ENCODE results near the gene MARS1. TPM values are rescaled to one million over a fixed set of nuclear protein-coding genes. Genes with fewer than 3 reads are reported as not detected.

The MARS1 gene
- polyA plus RNA-seq, 2 donors, result 74.4 to 106 TPM

DNA sequence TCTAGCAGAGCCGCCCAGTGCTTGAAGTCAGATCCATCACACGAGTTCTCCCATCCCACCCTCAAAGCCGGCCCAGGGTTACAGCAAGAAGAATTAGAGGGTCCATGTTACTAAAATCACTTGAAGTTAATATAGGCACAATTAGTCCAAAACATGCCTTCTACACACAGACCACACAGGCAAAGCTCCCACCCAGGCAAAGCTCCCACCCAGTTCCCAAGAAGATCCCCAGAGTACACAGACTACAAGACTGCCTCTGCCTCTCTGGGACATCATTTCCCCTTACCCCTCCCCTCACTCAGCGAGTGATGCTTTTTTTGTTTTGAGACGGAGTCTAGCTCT lies 25.0 kb upstream of the MARS1 start:
- Histone ChIP-seq H3K27ac (ENCODE audit: low read depth in 2 of 2, low read length in 1 of 2) (no peak overlapping the region), H3K36me3 (ENCODE audit: control insufficient read depth in 2 of 2, insufficient read depth in 2 of 2, low read length in 1 of 2) (no peaks in the 10 kb centered on the region), H3K9me3 (ENCODE audit: control insufficient read depth in 2 of 2, insufficient read depth in 1 of 2, low read depth in 1 of 2, low read length in 1 of 2) (no peaks in the 10 kb centered on the region), H3K4me1 (ENCODE audit: control insufficient read depth in 2 of 2, insufficient read depth in 2 of 2, low read length in 1 of 2) (peaks cover 0 to 6% of the 10 kb centered on the region in 2 donors), H3K4me3 (ENCODE audit: low read depth in 1 of 2, low read length in 2 of 2) (no peak overlapping the region), H3K27me3 (ENCODE audit: control insufficient read depth in 1 of 2, insufficient read depth in 2 of 2, low read length in 2 of 2) (no peaks in the 10 kb centered on the region)
- 29 to 32% methylated on average over 5 of the region's 5 CpGs for WGBS, 2 donors

DNA sequence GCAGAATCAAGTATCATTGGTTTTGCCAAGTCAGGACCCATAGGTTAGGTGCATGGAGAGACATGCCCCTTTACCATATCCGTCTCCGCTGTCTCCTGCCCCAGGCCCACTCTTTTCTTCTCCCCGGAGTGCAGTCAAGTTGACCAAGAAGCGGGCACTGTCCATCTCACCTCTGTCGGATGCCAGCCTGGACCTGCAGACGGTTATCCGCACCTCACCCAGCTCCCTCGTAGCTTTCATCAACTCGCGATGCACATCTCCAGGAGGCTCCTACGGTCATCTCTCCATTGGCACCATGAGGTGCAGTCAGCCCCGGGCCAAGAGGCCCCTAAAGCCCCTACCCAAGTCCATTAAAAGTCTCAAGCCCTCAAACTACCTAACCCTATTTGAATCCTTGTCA lies 23.3 kb upstream of the MARS1 start:
- Histone ChIP-seq H3K36me3 (ENCODE audit: control insufficient read depth in 2 of 2, insufficient read depth in 2 of 2, low read length in 1 of 2) (no peaks in the 10 kb centered on the region), H3K4me1 (ENCODE audit: control insufficient read depth in 2 of 2, insufficient read depth in 2 of 2, low read length in 1 of 2) (peaks cover 0 to 6% of the 10 kb centered on the region in 2 donors), H3K27ac (ENCODE audit: low read depth in 2 of 2, low read length in 1 of 2) (no peak overlapping the region), H3K9me3 (ENCODE audit: control insufficient read depth in 2 of 2, insufficient read depth in 1 of 2, low read depth in 1 of 2, low read length in 1 of 2) (no peaks in the 10 kb centered on the region), H3K27me3 (ENCODE audit: control insufficient read depth in 1 of 2, insufficient read depth in 2 of 2, low read length in 2 of 2) (no peaks in the 10 kb centered on the region), H3K4me3 (ENCODE audit: low read depth in 1 of 2, low read length in 2 of 2) (no peak overlapping the region)
- 94 to 95% methylated on average over 12 of the region's 12 CpGs for WGBS, 2 donors

DNA sequence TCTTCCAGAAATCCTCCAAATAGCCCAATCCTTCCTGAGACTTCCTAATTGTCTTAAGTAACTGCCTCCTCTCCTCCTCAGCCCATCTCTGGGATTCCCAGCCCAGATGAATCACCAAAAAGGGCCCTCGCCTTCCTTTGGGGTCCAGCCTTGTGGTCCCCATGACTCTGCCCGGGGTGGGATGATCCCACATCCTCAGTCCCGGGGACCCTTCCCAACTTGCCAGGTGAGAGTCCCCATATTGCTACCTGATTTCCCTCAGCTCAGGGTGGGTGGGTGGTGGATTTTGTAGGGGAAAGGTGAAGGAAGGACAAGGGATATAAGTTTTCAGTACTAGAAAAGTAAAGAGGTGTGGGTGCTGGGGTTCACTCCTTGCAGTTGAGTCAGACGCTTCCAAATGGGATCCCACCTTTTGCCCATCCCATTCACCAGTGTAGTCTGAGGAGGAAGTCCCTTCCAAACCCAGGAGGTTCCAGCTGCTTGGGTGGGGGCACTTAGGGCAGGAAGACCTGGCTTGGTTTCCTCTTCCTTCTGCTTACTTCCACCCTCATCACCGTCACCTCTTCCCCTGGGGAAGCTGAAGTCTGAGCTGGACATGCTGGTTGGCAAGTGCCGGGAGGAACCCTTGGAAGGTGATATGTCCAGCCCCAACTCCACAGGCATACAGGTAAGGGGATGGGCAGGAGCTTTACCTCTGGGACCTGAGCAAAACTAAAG lies 22.7 kb upstream of the MARS1 start:
- H3K4me3 ChIP-seq (ENCODE audit: low read depth in 1 of 2, low read length in 2 of 2), result no peak overlapping the region
- H3K9me3 ChIP-seq (ENCODE audit: control insufficient read depth in 2 of 2, insufficient read depth in 1 of 2, low read depth in 1 of 2, low read length in 1 of 2), result no peaks in the 10 kb centered on the region
- H3K27me3 ChIP-seq (ENCODE audit: control insufficient read depth in 1 of 2, insufficient read depth in 2 of 2, low read length in 2 of 2), result no peaks in the 10 kb centered on the region
- H3K4me1 ChIP-seq (ENCODE audit: control insufficient read depth in 2 of 2, insufficient read depth in 2 of 2, low read length in 1 of 2), result peaks cover 0 to 6% of the 10 kb centered on the region in 2 donors
- H3K36me3 ChIP-seq (ENCODE audit: control insufficient read depth in 2 of 2, insufficient read depth in 2 of 2, low read length in 1 of 2), result peaks cover 0 to 2% of the 10 kb centered on the region in 2 donors
- WGBS, 2 donors, result 84 to 87% methylated on average over 6 of the region's 6 CpGs
- no peak overlapping the region for H3K27ac ChIP-seq (ENCODE audit: low read depth in 2 of 2, low read length in 1 of 2)

DNA sequence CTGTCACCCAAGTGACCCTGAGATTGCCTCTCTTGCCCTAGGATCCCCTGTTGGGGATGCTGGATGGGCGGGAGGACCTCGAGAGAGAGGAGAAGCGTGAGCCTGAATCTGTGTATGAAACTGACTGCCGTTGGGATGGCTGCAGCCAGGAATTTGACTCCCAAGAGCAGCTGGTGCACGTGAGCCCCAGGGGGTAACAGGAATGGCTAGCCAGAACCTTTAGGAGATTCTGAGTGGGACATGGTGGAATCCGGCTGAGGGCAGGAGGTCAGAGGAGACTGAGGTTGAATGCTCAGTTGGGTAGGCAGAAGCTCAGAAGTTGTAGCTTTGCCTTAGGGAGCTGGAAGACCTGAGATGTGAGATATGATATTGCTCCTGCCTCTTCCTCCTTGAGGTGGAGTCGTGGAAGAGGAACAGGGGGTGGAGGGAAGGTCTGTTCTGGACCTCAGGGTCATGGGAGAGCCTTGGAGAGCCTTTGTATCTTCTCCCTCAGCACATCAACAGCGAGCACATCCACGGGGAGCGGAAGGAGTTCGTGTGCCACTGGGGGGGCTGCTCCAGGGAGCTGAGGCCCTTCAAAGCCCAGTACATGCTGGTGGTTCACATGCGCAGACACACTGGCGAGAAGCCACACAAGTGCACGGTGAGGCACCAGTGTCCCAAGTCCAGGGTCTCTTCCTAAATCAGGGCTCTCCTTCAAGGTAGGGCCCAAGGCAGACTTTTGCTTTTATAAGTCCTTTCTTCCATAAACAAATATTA lies 21.9 kb upstream of the MARS1 start:
- 78 to 80% methylated on average over 14 of the region's 14 CpGs for WGBS, 2 donors
- Histone ChIP-seq H3K36me3 (ENCODE audit: control insufficient read depth in 2 of 2, insufficient read depth in 2 of 2, low read length in 1 of 2) (peaks cover 0 to 3% of the 10 kb centered on the region in 2 donors), H3K27ac (ENCODE audit: low read depth in 2 of 2, low read length in 1 of 2) (no peak overlapping the region), H3K4me3 (ENCODE audit: low read depth in 1 of 2, low read length in 2 of 2) (no peak overlapping the region), H3K4me1 (ENCODE audit: control insufficient read depth in 2 of 2, insufficient read depth in 2 of 2, low read length in 1 of 2) (peaks cover 0 to 3% of the 10 kb centered on the region in 2 donors), H3K9me3 (ENCODE audit: control insufficient read depth in 2 of 2, insufficient read depth in 1 of 2, low read depth in 1 of 2, low read length in 1 of 2) (no peaks in the 10 kb centered on the region), H3K27me3 (ENCODE audit: control insufficient read depth in 1 of 2, insufficient read depth in 2 of 2, low read length in 2 of 2) (no peaks in the 10 kb centered on the region)

DNA sequence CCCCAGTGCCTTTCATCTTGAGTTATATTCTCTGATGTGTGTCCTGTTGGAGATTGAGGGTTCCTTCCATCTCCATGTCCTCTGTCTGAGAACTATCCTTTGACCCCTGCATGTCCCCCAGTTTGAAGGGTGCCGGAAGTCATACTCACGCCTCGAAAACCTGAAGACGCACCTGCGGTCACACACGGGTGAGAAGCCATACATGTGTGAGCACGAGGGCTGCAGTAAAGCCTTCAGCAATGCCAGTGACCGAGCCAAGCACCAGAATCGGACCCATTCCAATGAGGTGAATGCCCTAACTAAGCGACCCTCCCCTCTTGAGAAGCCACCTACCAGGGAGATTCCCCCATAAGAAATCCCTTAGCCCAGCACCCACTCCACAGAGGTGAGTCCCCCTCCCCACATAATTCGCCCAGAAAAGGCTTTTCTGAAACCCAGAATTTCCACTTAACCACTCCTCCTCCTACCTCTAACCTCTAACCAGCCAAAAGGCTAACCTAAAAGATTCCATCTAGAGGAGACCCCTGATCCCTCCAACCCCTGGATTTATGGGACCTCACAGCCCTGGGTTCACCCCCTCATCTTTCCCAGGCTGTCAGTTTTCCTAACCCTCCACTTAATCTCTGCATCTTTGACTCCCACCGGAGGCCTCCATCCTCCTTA lies 20.5 kb upstream of the MARS1 start:
- Histone ChIP-seq H3K9me3 (ENCODE audit: control insufficient read depth in 2 of 2, insufficient read depth in 1 of 2, low read depth in 1 of 2, low read length in 1 of 2) (no peaks in the 10 kb centered on the region), H3K4me1 (ENCODE audit: control insufficient read depth in 2 of 2, insufficient read depth in 2 of 2, low read length in 1 of 2) (no peaks in the 10 kb centered on the region), H3K36me3 (ENCODE audit: control insufficient read depth in 2 of 2, insufficient read depth in 2 of 2, low read length in 1 of 2) (peaks cover 0 to 3% of the 10 kb centered on the region in 2 donors), H3K27ac (ENCODE audit: low read depth in 2 of 2, low read length in 1 of 2) (no peak overlapping the region), H3K4me3 (ENCODE audit: low read depth in 1 of 2, low read length in 2 of 2) (no peak overlapping the region), H3K27me3 (ENCODE audit: control insufficient read depth in 1 of 2, insufficient read depth in 2 of 2, low read length in 2 of 2) (no peaks in the 10 kb centered on the region)
- WGBS, 2 donors, result 86 to 89% methylated on average over 12 of the region's 12 CpGs

DNA sequence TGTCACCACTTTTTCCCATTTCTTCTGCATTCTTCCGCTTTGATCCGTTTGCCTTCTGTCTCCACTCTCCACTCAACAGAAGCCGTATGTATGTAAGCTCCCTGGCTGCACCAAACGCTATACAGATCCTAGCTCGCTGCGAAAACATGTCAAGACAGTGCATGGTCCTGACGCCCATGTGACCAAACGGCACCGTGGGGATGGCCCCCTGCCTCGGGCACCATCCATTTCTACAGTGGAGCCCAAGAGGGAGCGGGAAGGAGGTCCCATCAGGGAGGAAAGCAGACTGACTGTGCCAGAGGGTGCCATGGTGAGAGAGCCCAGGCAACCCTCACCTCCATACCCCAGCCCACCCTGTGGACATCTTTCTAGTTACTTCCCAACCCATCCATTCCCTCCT lies 20.0 kb upstream of the MARS1 start:
- no peaks in the 10 kb centered on the region for H3K27me3 ChIP-seq (ENCODE audit: control insufficient read depth in 1 of 2, insufficient read depth in 2 of 2, low read length in 2 of 2)
- H3K4me3 ChIP-seq (ENCODE audit: low read depth in 1 of 2, low read length in 2 of 2), result no peak overlapping the region
- no peaks in the 10 kb centered on the region for H3K9me3 ChIP-seq (ENCODE audit: control insufficient read depth in 2 of 2, insufficient read depth in 1 of 2, low read depth in 1 of 2, low read length in 1 of 2)
- 76 to 77% methylated on average over 11 of the region's 11 CpGs for WGBS, 2 donors
- H3K4me1 ChIP-seq (ENCODE audit: control insufficient read depth in 2 of 2, insufficient read depth in 2 of 2, low read length in 1 of 2), result no peaks in the 10 kb centered on the region
- no peak overlapping the region for H3K27ac ChIP-seq (ENCODE audit: low read depth in 2 of 2, low read length in 1 of 2)
- peaks cover 0 to 3% of the 10 kb centered on the region in 2 donors for H3K36me3 ChIP-seq (ENCODE audit: control insufficient read depth in 2 of 2, insufficient read depth in 2 of 2, low read length in 1 of 2)

DNA sequence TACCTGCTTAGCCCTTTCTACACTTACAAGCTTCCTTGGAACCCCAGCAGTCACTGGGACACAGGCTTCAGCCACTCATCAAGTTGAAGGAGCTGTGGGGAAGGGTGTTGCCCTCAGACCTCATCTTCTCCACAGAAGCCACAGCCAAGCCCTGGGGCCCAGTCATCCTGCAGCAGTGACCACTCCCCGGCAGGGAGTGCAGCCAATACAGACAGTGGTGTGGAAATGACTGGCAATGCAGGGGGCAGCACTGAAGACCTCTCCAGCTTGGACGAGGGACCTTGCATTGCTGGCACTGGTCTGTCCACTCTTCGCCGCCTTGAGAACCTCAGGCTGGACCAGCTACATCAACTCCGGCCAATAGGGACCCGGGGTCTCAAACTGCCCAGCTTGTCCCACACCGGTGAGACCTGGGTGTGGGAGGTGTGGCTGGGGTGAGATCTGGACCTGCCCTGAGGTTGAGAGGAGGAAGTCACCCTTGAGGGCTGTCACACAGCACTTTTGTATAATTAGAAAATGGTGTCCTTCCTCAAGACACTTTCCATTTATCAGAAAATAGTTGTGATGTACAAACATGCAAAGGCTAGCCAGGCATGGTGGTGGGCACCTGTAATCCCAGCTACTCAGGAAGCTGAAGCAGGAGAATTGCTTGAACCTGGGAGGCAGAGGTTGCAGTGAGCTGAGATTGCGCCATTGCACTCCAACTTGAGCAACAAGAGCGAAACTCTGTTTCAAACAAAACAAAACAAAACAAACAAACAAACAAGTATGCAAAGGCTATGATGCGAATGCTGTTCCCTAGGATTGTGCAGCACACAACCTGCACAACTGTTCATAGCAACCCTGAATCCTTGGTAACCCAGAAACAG lies 18.3 kb upstream of the MARS1 start:
- 84 to 89% methylated on average over 10 of the region's 10 CpGs for WGBS, 2 donors
- Histone ChIP-seq H3K9me3 (ENCODE audit: control insufficient read depth in 2 of 2, insufficient read depth in 1 of 2, low read depth in 1 of 2, low read length in 1 of 2) (no peaks in the 10 kb centered on the region), H3K27ac (ENCODE audit: low read depth in 2 of 2, low read length in 1 of 2) (no peak overlapping the region), H3K36me3 (ENCODE audit: control insufficient read depth in 2 of 2, insufficient read depth in 2 of 2, low read length in 1 of 2) (peaks cover 0 to 3% of the 10 kb centered on the region in 2 donors), H3K27me3 (ENCODE audit: control insufficient read depth in 1 of 2, insufficient read depth in 2 of 2, low read length in 2 of 2) (no peaks in the 10 kb centered on the region), H3K4me3 (ENCODE audit: low read depth in 1 of 2, low read length in 2 of 2) (no peak overlapping the region), H3K4me1 (ENCODE audit: control insufficient read depth in 2 of 2, insufficient read depth in 2 of 2, low read length in 1 of 2) (no peaks in the 10 kb centered on the region)

DNA sequence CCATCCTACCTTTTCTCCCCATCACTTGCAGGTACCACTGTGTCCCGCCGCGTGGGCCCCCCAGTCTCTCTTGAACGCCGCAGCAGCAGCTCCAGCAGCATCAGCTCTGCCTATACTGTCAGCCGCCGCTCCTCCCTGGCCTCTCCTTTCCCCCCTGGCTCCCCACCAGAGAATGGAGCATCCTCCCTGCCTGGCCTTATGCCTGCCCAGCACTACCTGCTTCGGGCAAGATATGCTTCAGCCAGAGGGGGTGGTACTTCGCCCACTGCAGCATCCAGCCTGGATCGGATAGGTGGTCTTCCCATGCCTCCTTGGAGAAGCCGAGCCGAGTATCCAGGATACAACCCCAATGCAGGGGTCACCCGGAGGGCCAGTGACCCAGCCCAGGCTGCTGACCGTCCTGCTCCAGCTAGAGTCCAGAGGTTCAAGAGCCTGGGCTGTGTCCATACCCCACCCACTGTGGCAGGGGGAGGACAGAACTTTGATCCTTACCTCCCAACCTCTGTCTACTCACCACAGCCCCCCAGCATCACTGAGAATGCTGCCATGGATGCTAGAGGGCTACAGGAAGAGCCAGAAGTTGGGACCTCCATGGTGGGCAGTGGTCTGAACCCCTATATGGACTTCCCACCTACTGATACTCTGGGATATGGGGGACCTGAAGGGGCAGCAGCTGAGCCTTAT lies 17.4 kb upstream of the MARS1 start:
- H3K36me3 ChIP-seq (ENCODE audit: control insufficient read depth in 2 of 2, insufficient read depth in 2 of 2, low read length in 1 of 2), result peaks cover 0 to 3% of the 10 kb centered on the region in 2 donors
- peaks cover 0 to 2% of the 10 kb centered on the region in 2 donors for H3K27me3 ChIP-seq (ENCODE audit: control insufficient read depth in 1 of 2, insufficient read depth in 2 of 2, low read length in 2 of 2)
- H3K4me3 ChIP-seq (ENCODE audit: low read depth in 1 of 2, low read length in 2 of 2), result no peak overlapping the region
- H3K9me3 ChIP-seq (ENCODE audit: control insufficient read depth in 2 of 2, insufficient read depth in 1 of 2, low read depth in 1 of 2, low read length in 1 of 2), result no peaks in the 10 kb centered on the region
- no peak overlapping the region for H3K27ac ChIP-seq (ENCODE audit: low read depth in 2 of 2, low read length in 1 of 2)
- 92 to 93% methylated on average over 14 of the region's 14 CpGs for WGBS, 2 donors
- H3K4me1 ChIP-seq (ENCODE audit: control insufficient read depth in 2 of 2, insufficient read depth in 2 of 2, low read length in 1 of 2), result peaks cover 0 to 7% of the 10 kb centered on the region in 2 donors

All from esophagus (tissue), 2 donors.